GM12892 (cell line): Measurements from ENCODE around the gene DGCR2.
"Not testable (repeated sequence)": the region's sequence is repeated elsewhere in the genome, so short reads cannot be mapped to it uniquely, and the experiment has no call there.

Source experiments
- DNase-seq: peaks from one replicate; pipeline ENCODE4 v3.0.0; 2011; ENCODE audit not compliant: insufficient read length
- FAIRE-seq: peaks from 2 replicates; lab custom pipeline; 2011; peaks lifted over from hg19 to GRCh38; lab: Jason Lieb, UNC
- POLR2A ChIP-seq: IDR thresholded peaks from 2 replicates; pipeline ENCODE4 v1.6.1; 2011; ENCODE audit warnings: low read depth, low read length, control low read depth
- POLR2AphosphoS5 ChIP-seq: IDR thresholded peaks from 2 replicates; pipeline ENCODE4 v1.6.1; 2011; ENCODE audit warnings: low read depth, low read length, control low read depth
- TAF1 ChIP-seq: IDR thresholded peaks from 2 replicates; pipeline ENCODE4 v1.6.1; 2011; ENCODE audit warnings: low read depth, mild to moderate bottlenecking, control low read depth, low read length, borderline replicate concordance

The DGCR2 gene

GRCh38 chr22:19037282-19038163 lies 84.7 kb downstream of the DGCR2 start:
- no peak for FAIRE-seq
- TF ChIP-seq TAF1: no peak
- DNase-seq: no peak

- TF ChIP-seq TAF1 (no peak), POLR2AphosphoS5 (no peak), POLR2A (no peak)
- no peak for DNase-seq
- no peak for FAIRE-seq
Measured at GRCh38 chr22:19036523-19037273, 85.5 kb downstream of the DGCR2 start.

- FAIRE-seq (no peak), DNase-seq (no peak)
- TF ChIP-seq POLR2A (no peak), POLR2AphosphoS5 (no peak), TAF1 (no peak)
Measured at GRCh38 chr22:19036229-19036522, 86.0 kb downstream of the DGCR2 start.

DNA sequence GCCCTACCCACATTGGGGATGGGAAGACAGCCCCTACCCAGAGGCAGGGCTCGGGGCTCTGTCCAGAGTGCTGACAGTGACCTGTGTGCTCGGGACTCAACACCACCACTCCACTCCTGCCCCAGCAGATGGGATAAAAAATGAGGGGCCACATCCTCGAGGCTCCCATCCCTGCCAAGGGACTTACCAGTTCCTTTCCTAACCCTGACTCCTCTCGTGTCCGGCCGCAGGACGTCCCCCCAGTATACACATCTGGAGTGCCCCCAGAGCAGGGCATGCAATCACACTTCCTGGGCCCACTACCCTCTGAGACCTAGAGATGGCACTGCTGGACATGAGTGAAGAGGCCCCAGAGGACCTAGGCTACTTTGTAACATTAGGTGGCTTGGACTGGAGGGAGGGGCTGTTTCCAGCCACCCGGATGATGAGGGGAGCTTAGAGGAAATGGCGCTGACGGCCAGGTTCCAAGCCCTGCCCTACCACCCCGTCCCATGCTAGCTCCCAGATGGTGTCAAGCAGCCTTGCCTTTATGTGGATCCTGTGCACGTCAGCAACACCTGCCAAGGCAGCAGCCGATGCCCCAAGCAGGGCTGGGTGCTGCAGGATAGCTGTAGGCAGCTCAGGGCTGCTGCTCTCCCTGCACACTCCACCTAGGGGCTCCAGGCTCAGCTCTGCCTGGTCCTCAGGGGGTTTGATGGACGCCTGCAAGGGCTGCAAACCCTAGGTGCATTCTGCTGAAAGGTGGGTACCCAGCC lies 86.6 kb downstream of the DGCR2 start:
- TF ChIP-seq POLR2AphosphoS5 (no peak), POLR2A (no peak), TAF1 (no peak)
- FAIRE-seq (no peak), DNase-seq (no peak)

DNA sequence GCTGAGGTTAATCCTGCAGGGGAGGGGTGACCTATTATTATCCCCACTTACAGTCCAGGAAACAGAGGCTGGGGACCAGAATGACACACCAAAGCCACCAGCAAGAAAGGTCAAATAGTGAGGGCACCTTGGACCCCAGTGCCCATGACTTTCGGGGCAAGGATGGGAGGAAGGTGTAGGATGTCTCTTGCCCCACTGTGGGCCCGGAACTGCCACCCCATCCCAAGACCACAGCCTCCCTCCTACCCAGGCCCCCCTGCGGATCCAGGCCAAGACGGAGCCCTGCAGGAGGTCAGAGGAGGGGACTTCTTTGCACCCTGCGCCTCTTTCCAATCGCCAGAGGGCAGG lies 87.1 kb downstream of the DGCR2 start:
- not testable (repeated sequence) for FAIRE-seq, DNase-seq

DNA sequence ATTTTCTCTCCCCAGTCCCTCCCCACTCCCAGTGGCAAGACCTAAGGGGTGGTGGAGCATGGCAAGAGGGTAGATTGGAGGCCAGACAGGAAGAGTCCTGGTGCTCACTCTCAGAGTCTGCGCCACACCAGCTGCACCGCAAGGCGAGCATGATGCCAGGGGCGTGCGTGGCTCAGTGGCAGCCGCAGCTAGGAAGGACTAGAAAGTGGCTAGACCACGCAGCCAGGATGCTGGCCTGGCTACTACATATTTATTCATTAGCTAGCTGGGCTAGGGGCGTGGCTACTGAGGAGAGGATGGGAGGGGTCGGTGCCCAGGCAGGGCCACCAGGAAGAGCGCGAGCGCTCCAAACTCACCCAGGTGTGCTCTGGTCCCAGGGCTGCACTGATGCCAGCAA lies 87.5 kb downstream of the DGCR2 start:
- FAIRE-seq, DNase-seq: not testable (repeated sequence)

DNA sequence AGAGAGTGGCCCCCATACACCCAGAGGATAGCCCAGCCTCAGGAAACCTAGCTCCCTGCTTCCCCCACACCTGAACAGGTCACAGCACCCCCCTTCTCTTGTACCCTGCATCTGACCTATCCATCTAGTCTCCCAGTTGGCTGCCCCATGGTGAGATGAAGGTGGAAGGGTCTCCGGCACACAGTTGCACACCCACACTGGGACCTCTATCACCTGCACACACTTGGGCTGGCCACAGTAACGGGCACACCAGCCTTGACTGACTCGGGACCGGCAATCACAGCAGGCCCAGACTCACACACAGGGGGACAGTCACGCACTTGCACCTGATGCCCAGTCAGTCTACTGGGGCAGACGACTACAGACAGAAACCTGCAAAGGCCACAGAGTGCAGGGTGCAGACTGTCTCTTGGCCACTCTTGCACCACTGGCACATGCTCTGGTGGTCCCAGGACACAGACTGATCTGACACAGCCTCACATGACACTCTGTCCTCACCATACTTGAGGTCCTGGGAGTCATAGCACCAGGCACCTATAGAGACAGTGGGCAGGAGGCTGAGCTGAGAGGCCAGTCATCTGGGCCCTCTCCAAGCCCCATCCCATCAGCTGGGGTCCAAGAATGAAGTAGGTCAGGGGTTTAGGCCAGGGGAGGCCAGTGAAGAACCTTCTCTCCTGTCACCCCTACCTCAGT lies 88.0 kb downstream of the DGCR2 start:
- not testable (repeated sequence) for DNase-seq, FAIRE-seq

GRCh38 chr22:19033568-19033905 lies 88.7 kb downstream of the DGCR2 start:
- DNase-seq, FAIRE-seq: not testable (repeated sequence)

GRCh38 chr22:19032898-19033567 lies 89.2 kb downstream of the DGCR2 start:
- FAIRE-seq, DNase-seq: not testable (repeated sequence)

- FAIRE-seq, DNase-seq: not testable (repeated sequence)
Measured at GRCh38 chr22:19032156-19032785, 89.9 kb downstream of the DGCR2 start.

DNA sequence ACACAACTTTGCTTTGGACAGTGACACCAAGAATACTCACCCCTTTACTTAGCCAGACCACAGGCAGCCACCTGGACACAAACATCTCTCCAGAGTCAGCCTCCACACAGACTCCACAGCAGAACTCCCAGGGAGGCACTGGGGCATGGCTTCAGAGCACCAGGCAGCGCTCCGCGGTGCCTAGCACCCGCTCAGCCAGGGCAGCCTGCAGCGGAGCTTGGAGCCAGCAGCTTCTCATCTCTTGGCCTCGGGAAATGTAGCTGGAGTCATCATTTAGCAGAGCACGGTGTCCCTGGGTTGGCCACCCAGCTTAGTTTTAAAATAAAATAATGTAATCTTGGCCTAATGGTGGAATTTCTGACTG lies 91.3 kb downstream of the DGCR2 start:
- not testable (repeated sequence) for DNase-seq, FAIRE-seq

GRCh38 chr22:19030226-19030888 lies 91.9 kb downstream of the DGCR2 start:
- DNase-seq, FAIRE-seq: not testable (repeated sequence)

- DNase-seq, FAIRE-seq: not testable (repeated sequence)
Measured at GRCh38 chr22:19029113-19030103, 92.8 kb downstream of the DGCR2 start.

GRCh38 chr22:19028060-19028455 lies 94.2 kb downstream of the DGCR2 start:
- not testable (repeated sequence) for FAIRE-seq, DNase-seq

GRCh38 chr22:19027371-19028059 lies 94.7 kb downstream of the DGCR2 start:
- not testable (repeated sequence) for FAIRE-seq, DNase-seq
